Endothelial cell of umbilical vein (primary cell): ENCODE measurements around the gene SKIDA1. TPM values are rescaled to one million over a fixed set of nuclear protein-coding genes. Genes with fewer than 3 reads are reported as not detected.

Experiments used
- BruUV-seq: library from RNA; stranded (reverse); fragments of 400-500 nt; replicated peaks from 2 replicates; lab custom pipeline; 2021; lab: Mats Ljungman, UMichigan
- CTCF ChIA-PET: fragments of 300-600, 350-600 bp; sonication (Branson Sonifier 250); formaldehyde crosslinking; loops from one replicate; lab custom pipeline; 2021; ENCODE audit warnings: antibody characterized with exemption, inconsistent platforms; lab: Charles Lee
- POLR2A ChIA-PET: fragments of 300-600, 350-600 bp; sonication (Branson Sonifier 250); formaldehyde crosslinking; loops from one replicate; lab custom pipeline; 2021; ENCODE audit warnings: antibody characterized with exemption, inconsistent platforms; lab: Charles Lee
- DNase-seq: peaks from one replicate; pipeline ENCODE4 v3.0.0-alpha.2; 2011; ENCODE audit warnings: low read depth, low spot score
- FAIRE-seq: peaks from 2 replicates; lab custom pipeline; 2011; peaks lifted over from hg19 to GRCh38; lab: Jason Lieb, UNC
- H2AFZ ChIP-seq: 2 replicates; pipeline ENCODE4 v1.6.0; 2012; ENCODE audit warnings: low read depth, low read length, control low read depth, inconsistent platforms
- H3K27ac ChIP-seq: 2 replicates; pipeline ENCODE4 v1.5.1; 2011; ENCODE audit warnings: low read depth, mild to moderate bottlenecking, control low read depth, low read length, moderate library complexity; ENCODE audit not compliant: insufficient read depth
- H3K27me3 ChIP-seq, 2 experiments: 2 replicates each; pipeline versions ENCODE4 v1.6.0 to v1.6.1; 2011; ENCODE audit warnings: low read length in 2 of 2, mixed read lengths in 1 of 2; ENCODE audit not compliant: control insufficient read depth in 2 of 2, insufficient read depth in 2 of 2
- H3K36me3 ChIP-seq, 2 experiments: 2 replicates in 1 of 2; 3 replicates in 1 of 2; pipeline ENCODE4 v1.5.1; 2011; ENCODE audit warnings: low read length in 2 of 2, mild to moderate bottlenecking in 1 of 2, moderate library complexity in 1 of 2; ENCODE audit not compliant: control insufficient read depth in 2 of 2, insufficient read depth in 2 of 2; ENCODE audit errors: extremely low read depth in 1 of 2
- H3K4me1 ChIP-seq: 3 replicates; pipeline ENCODE4 v1.5.1; 2011; ENCODE audit warnings: mild to moderate bottlenecking, low read length; ENCODE audit not compliant: control insufficient read depth, insufficient read depth; ENCODE audit errors: extremely low read depth
- H3K4me2 ChIP-seq: 2 replicates; pipeline ENCODE4 v1.6.1; 2011; ENCODE audit warnings: low read length, control low read depth, mixed read lengths; ENCODE audit not compliant: insufficient read depth
- H3K4me3 ChIP-seq, 3 experiments: fragments of 200-600 bp in 1 of 3; sonication (generic), shearing (Covaris generic) in 1 of 3; replicated peaks in 1 of 3; 2 replicates each; pipeline ENCODE4 v1.5.1; 2011 to 2016; ENCODE audit warnings: control low read depth in 3 of 3, low read length in 3 of 3, mild to moderate bottlenecking in 2 of 3, inconsistent platforms in 1 of 3, low read depth in 1 of 3, moderate library complexity in 1 of 3; ENCODE audit not compliant: insufficient read depth in 1 of 3
- H3K79me2 ChIP-seq: 2 replicates; pipeline ENCODE4 v1.6.0; 2012; ENCODE audit warnings: low read length, inconsistent platforms; ENCODE audit not compliant: control insufficient read depth, insufficient read depth
- H3K9ac ChIP-seq: replicated peaks from 2 replicates; pipeline ENCODE3; 2011; ENCODE audit warnings: low read length, control low read depth; ENCODE audit not compliant: insufficient read depth; ENCODE audit errors: extremely low read depth
- H3K9me1 ChIP-seq: replicated peaks from 3 replicates; pipeline ENCODE4 v1.6.0; 2011; ENCODE audit warnings: mild to moderate bottlenecking, low read length; ENCODE audit not compliant: control insufficient read depth, insufficient read depth; ENCODE audit errors: extremely low read depth
- H3K9me3 ChIP-seq: replicated peaks from 2 replicates; pipeline ENCODE4 v1.5.1; 2012; ENCODE audit warnings: low read length, inconsistent platforms; ENCODE audit not compliant: control insufficient read depth, insufficient read depth
- H4K20me1 ChIP-seq: replicated peaks from 2 replicates; pipeline ENCODE3; 2011; ENCODE audit warnings: mild to moderate bottlenecking, low read length; ENCODE audit not compliant: control insufficient read depth, insufficient read depth; ENCODE audit errors: extremely low read depth
- EZH2 ChIP-seq: IDR thresholded peaks from 2 replicates; pipeline ENCODE4 v1.6.1; 2012; ENCODE audit warnings: borderline replicate concordance, low read depth, mild to moderate bottlenecking, moderate library complexity, low read length, inconsistent platforms; ENCODE audit not compliant: severe bottlenecking
- FOS ChIP-seq: IDR thresholded peaks from 2 replicates; pipeline ENCODE4 v1.6.1; 2011; ENCODE audit warnings: mild to moderate bottlenecking, low read length, moderate library complexity, borderline replicate concordance; ENCODE audit not compliant: insufficient read depth
- GATA2 ChIP-seq: IDR thresholded peaks from 2 replicates; pipeline ENCODE4 v1.7.0; 2011; ENCODE audit warnings: low read depth, mild to moderate bottlenecking, moderate library complexity, mixed read lengths, low read length; ENCODE audit not compliant: insufficient read length, insufficient read depth
- JUN ChIP-seq: IDR thresholded peaks from 2 replicates; pipeline ENCODE4 v1.6.1; 2011; ENCODE audit warnings: borderline replicate concordance, low read depth; ENCODE audit not compliant: insufficient read length, insufficient read depth
- MYC ChIP-seq: IDR thresholded peaks from one replicate; pipeline ENCODE4 v1.6.1; 2011; ENCODE audit warnings: mild to moderate bottlenecking, low read depth, low read length
- POLR2A ChIP-seq: IDR thresholded peaks from 2 replicates; pipeline ENCODE4 v1.6.1; 2012; ENCODE audit warnings: low read depth, mild to moderate bottlenecking, control low read depth, low read length
- POLR2AphosphoS5 ChIP-seq: IDR thresholded peaks from 2 replicates; pipeline ENCODE4 v1.6.1; 2012; ENCODE audit warnings: low read depth, mild to moderate bottlenecking, control low read depth, low read length, moderate library complexity; ENCODE audit not compliant: insufficient read depth
- dilution Hi-C: fragments of 300-500 bp; cut with MboI; formaldehyde crosslinking; loops from one replicate; pipeline ENCODE4 v1.15.0; 2019; ENCODE audit warnings: low sequenced_read_pairs; ENCODE audit not compliant: extremely low pct_ligation_motif_present
- intact Hi-C: fragments of 100-400 bp; cut with micrococcal nuclease; formaldehyde crosslinking; loops from one replicate; pipeline ENCODE4 v1.10.0; 2022
- polyA plus RNA-seq, 4 experiments: library from polyadenylated mRNA; depleted of rRNA in 3 of 4; stranded (reverse) in 3 of 4; unstranded in 1 of 4; fragments of >200 nt; gene quantifications; 2 replicates each; pipeline versions ENCODE4 v1.2.1 to v1.2.3, GENCODE V29; 2011 to 2012; ENCODE audit warnings: missing spikeins in 1 of 4
- total RNA-seq: library from RNA; stranded (reverse); gene quantifications from 2 replicates; pipeline ENCODE4 v1.2.3, GENCODE V29; 2021
- TF ChIP-seq, protein P1 (sequence below): IDR thresholded peaks from 2 replicates; pipeline ENCODE4 v1.6.1; 2011; ENCODE audit not compliant: insufficient read depth, insufficient read length
- TF ChIP-seq, protein P2 (sequence below), 2 donors: IDR thresholded peaks; 1 replicate in 1 of 2; 2 replicates in 1 of 2; pipeline ENCODE4 v1.5.1; 2011; ENCODE audit warnings: low read length in 2 of 2, mild to moderate bottlenecking in 2 of 2, moderate library complexity in 2 of 2, control low read depth in 1 of 2, inconsistent platforms in 1 of 2, low read depth in 1 of 2; ENCODE audit not compliant: insufficient read depth in 1 of 2; ENCODE audit errors: extremely low read depth in 1 of 2

The SKIDA1 gene
- total and polyA plus RNA-seq, 2 donors (not counting 3 experiments of a cell fraction or from before 2014, with no cell fraction given) = 0.21 to 0.71 TPM

DNA sequence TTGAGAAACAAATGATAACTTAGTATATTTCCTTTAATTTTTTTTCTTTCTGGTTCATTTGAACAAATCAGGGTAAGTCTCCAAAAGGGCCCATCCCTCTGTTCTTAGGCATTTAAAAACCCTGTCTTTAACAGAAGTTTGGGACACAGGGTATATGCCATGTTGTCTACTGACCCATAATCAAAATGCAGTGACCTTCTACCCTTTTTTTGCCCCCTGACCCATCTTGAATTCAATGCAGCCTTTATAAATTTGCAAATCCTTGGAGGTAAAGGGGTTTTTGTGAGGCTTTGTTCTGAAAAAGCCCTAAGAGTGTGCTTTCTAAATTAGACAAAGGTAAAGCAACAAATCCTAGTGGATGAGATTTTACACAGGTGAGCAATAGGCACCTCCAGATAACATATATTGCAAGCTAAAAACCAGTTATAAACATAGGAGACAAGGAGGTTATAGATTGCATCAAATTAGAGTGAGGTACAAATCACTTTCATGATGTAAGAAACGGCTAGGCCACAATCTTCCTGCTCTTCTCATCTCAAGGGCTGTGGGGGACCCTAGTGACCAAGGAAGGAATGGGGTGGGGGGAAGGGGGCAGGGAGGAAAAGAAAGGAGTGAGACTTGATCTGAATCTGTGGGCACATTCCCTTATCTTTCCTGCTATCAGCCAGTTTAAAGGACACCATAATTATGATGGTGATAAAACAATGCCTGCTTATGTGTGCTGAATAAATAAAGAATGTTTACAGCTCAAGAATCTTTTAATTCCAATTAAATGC lies 2.7 kb downstream of the SKIDA1 start:
- H3K36me3 ChIP-seq = no peaks in the 10 kb centered on the region
- no peaks in the 10 kb centered on the region for H4K20me1 ChIP-seq
- POLR2A ChIA-PET = no interaction called here
- no peak overlapping the region for H3K4me3 ChIP-seq
- H3K27me3 ChIP-seq = no peaks in the 10 kb centered on the region
- H3K4me2 ChIP-seq = no peak overlapping the region
- FAIRE-seq = no peak
- no peaks in the 10 kb centered on the region for H3K9me3 ChIP-seq
- dilution Hi-C loops = no loop called here
- intact Hi-C loops = loop anchor here (10.0 kb wide), 1 partner anchor 802 kb away; the partner anchor contains the start of gene BMI1
- H3K4me1 ChIP-seq = peaks cover 35% of the 10 kb centered on the region
- H3K9me1 ChIP-seq = no peaks in the 10 kb centered on the region
- H3K9ac ChIP-seq = no peak overlapping the region
- H3K79me2 ChIP-seq = no peaks in the 10 kb centered on the region
- CTCF ChIA-PET = no interaction called here
- no TSS peak for BruUV-seq
- DNase-seq = no peak
- no peak for TF ChIP-seq POLR2A
- no peak for TF ChIP-seq GATA2
- TF ChIP-seq, protein P1, sequence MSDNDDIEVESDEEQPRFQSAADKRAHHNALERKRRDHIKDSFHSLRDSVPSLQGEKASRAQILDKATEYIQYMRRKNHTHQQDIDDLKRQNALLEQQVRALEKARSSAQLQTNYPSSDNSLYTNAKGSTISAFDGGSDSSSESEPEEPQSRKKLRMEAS = no peak
- TF ChIP-seq POLR2AphosphoS5 = no peak
- no peak for TF ChIP-seq MYC
- no peak for TF ChIP-seq FOS
- no peak for TF ChIP-seq EZH2
- no peak for TF ChIP-seq JUN
- TF ChIP-seq, protein P2, sequence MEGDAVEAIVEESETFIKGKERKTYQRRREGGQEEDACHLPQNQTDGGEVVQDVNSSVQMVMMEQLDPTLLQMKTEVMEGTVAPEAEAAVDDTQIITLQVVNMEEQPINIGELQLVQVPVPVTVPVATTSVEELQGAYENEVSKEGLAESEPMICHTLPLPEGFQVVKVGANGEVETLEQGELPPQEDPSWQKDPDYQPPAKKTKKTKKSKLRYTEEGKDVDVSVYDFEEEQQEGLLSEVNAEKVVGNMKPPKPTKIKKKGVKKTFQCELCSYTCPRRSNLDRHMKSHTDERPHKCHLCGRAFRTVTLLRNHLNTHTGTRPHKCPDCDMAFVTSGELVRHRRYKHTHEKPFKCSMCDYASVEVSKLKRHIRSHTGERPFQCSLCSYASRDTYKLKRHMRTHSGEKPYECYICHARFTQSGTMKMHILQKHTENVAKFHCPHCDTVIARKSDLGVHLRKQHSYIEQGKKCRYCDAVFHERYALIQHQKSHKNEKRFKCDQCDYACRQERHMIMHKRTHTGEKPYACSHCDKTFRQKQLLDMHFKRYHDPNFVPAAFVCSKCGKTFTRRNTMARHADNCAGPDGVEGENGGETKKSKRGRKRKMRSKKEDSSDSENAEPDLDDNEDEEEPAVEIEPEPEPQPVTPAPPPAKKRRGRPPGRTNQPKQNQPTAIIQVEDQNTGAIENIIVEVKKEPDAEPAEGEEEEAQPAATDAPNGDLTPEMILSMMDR (IDR thresholded peaks at IDR 0.05; ENCODE audit: extremely low read depth in 1 of 2, insufficient read depth in 1 of 2, low read depth in 1 of 2, low read length in 2 of 2) = no peak
- H2AFZ ChIP-seq = peak overlapping the region; percentile 9
- H3K27ac ChIP-seq = no peak overlapping the region
